Right lobe of liver (tissue), 6 donors: Measurements from ENCODE around the gene LPIN2. TPM values are rescaled to one million over a fixed set of nuclear protein-coding genes. Genes with fewer than 3 reads are reported as not detected.

Experiments
- ATAC-seq, 4 donors: fragments of 200-7000 bp; cut with Tn5 transposase; one replicate each; pipeline ENCODE4 v1.9.1; 2020; ENCODE audit warnings: mild to moderate bottlenecking in 4 of 4, moderate library complexity in 4 of 4
- DNase-seq, 3 donors: peaks; one replicate each; pipeline ENCODE4 v3.0.0-alpha.2; 2020
- H3K27ac ChIP-seq, 3 donors: fragments of 200-600 bp; one replicate each; pipeline ENCODE4 v1.8.0; 2022
- H3K27me3 ChIP-seq, 2 donors: fragments of 200-600 bp; one replicate each; pipeline ENCODE4 v1.8.0; 2022
- H3K36me3 ChIP-seq, 4 donors: fragments of 200-600 bp; sonication (generic) in 1 of 4; one replicate each; pipeline versions ENCODE4 v1.5.1 to v1.8.0; 2017 to 2022; ENCODE audit warnings: control low read depth in 1 of 4
- H3K4me1 ChIP-seq, 4 donors: fragments of 200-600 bp; sonication (generic) in 1 of 4; one replicate each; pipeline versions ENCODE4 v1.5.1 to v1.8.0; 2017 to 2022; ENCODE audit warnings: control low read depth in 1 of 4
- H3K4me3 ChIP-seq, 3 donors: fragments of 200-600 bp; one replicate each; pipeline ENCODE4 v1.8.0; 2022
- H3K9me3 ChIP-seq, 4 donors: fragments of 200-600 bp; sonication (generic) in 1 of 4; one replicate each; pipeline versions ENCODE4 v1.5.1 to v1.8.0; 2017 to 2022; ENCODE audit warnings: control low read depth in 1 of 4
- POLR2A ChIP-seq: fragments of 450-650 bp; IDR thresholded peaks from one replicate; pipeline ENCODE4 v1.6.1; 2017; ENCODE audit warnings: antibody characterized with exemption, mild to moderate bottlenecking
- WGBS: methylation state at CpG from one replicate; pipeline ENCODE4 v1.1.6; 2018; ENCODE audit warnings: low coverage, low lambda C conversion rate; ENCODE audit not compliant: insufficient coverage; ENCODE audit errors: missing lambda C conversion rate; 5-methylcytosine and 5-hydroxymethylcytosine counted together
- intact Hi-C, 2 donors: fragments of 100-400 bp; cut with DNase I; formaldehyde crosslinking; loops; one replicate each; pipeline versions ENCODE4 v1.11.2 to v1.14.1; 2022
- long read RNA-seq: library from polyadenylated mRNA; unstranded; transcript quantifications from one replicate; pipeline ENCODE4 v2.0.0, GENCODE V29; 2019
- total RNA-seq, 6 experiments: library from RNA; depleted of rRNA in 2 of 6; stranded (reverse); fragments of >200 nt in 2 of 6; fragmentation: NEBNext Ultra II Directional in 3 of 6; extraction: Animal tissue kit (Norgen Biotek cat#: 25700) in 3 of 6; gene quantifications; one replicate each; pipeline versions ENCODE4 v1.1.0 to v1.2.4, GENCODE V29; 2016 to 2023
- TF ChIP-seq, protein P1 (sequence below), 4 donors: fragments of 200-600 bp in 3 of 4; fragments of 450-650 bp in 1 of 4; IDR thresholded peaks; one replicate each; pipeline versions ENCODE4 v1.5.1 to v1.8.0; 2016 to 2022; ENCODE audit warnings: antibody characterized with exemption in 4 of 4, mild to moderate bottlenecking in 2 of 4
- donor health status: DM: no; HTN: yes; CAD: no.
- donor health status: DM: no; HTN: no; CAD: no.
- donor health status: DM: no; HTN: no; CAD: no.
- donor health status: DM: no; HTN: yes; CAD: no.
- donor health status: DM: no; HTN: yes; CAD: no.

Gene LPIN2, protein sequence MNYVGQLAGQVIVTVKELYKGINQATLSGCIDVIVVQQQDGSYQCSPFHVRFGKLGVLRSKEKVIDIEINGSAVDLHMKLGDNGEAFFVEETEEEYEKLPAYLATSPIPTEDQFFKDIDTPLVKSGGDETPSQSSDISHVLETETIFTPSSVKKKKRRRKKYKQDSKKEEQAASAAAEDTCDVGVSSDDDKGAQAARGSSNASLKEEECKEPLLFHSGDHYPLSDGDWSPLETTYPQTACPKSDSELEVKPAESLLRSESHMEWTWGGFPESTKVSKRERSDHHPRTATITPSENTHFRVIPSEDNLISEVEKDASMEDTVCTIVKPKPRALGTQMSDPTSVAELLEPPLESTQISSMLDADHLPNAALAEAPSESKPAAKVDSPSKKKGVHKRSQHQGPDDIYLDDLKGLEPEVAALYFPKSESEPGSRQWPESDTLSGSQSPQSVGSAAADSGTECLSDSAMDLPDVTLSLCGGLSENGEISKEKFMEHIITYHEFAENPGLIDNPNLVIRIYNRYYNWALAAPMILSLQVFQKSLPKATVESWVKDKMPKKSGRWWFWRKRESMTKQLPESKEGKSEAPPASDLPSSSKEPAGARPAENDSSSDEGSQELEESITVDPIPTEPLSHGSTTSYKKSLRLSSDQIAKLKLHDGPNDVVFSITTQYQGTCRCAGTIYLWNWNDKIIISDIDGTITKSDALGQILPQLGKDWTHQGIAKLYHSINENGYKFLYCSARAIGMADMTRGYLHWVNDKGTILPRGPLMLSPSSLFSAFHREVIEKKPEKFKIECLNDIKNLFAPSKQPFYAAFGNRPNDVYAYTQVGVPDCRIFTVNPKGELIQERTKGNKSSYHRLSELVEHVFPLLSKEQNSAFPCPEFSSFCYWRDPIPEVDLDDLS
- total RNA-seq, result 100 to 1,000 TPM in 5 of 6 experiments, 10 to 100 TPM in 1; 64.9 to 175 (median 150) TPM
- long read RNA-seq, partial matches to known transcripts, result 22 of 30 reads
- long read RNA-seq, other reads (novel, unspliced or antisense), result 8 of 30 reads

DNA sequence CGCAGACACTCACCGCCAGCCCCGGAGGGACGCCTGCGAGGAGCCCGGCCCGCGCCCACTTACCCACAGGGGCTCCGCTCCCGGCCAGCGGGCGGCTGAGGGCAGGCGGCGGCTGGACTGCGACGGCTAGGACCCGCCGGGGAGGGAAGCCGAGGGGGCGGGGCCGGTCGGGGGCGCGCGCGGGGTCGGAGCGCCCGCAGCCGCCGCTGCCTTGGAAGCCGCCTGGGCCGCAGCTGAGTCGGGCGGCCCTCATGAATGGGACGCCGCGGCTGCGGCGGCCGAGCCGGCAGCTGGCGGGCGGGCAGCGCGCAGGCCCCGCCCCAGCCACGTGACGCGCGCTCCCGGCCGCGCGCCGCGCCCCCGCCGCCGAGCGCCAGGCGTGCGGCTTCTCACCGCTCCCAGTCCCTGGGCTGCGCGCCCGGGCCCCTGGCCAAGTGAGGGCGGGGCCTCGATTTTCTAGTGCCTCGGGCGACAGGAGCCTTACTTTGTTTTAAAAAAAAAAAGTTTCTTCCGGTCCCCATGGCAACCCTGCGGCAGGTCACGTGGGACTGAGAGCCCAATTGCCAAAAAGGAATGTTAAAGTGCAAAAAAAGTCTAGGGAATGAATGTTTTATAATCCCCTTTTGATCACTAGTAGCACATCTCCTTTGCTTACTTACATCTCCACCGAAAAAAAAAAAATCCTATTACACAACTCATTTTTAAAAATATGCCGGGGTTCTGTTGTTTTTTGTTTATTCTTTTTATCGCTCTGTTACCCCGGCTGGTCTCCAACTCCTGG lies at the start of gene LPIN2:
Gene LPIN2, minus strand, starts transcription at position 121 of the 781 bp plus-strand sequence. CDS start 52,304 bp downstream, outside the sequence.
- no peaks in the 10 kb centered on the region for H3K9me3 ChIP-seq
- intact Hi-C loops, result no loop called here
- H3K36me3 ChIP-seq, result no peaks in the 10 kb centered on the region
- TF ChIP-seq POLR2A, result peak; percentile 94
- TF ChIP-seq, protein P1, sequence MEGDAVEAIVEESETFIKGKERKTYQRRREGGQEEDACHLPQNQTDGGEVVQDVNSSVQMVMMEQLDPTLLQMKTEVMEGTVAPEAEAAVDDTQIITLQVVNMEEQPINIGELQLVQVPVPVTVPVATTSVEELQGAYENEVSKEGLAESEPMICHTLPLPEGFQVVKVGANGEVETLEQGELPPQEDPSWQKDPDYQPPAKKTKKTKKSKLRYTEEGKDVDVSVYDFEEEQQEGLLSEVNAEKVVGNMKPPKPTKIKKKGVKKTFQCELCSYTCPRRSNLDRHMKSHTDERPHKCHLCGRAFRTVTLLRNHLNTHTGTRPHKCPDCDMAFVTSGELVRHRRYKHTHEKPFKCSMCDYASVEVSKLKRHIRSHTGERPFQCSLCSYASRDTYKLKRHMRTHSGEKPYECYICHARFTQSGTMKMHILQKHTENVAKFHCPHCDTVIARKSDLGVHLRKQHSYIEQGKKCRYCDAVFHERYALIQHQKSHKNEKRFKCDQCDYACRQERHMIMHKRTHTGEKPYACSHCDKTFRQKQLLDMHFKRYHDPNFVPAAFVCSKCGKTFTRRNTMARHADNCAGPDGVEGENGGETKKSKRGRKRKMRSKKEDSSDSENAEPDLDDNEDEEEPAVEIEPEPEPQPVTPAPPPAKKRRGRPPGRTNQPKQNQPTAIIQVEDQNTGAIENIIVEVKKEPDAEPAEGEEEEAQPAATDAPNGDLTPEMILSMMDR (IDR thresholded peaks at IDR 0.05), result no peak
- H3K27me3 ChIP-seq, result no peaks in the 10 kb centered on the region
- peak; percentile 76 to 82 (median 81) for ATAC-seq
- peaks cover 0 to 18% (median 5%) of the 10 kb centered on the region in 4 donors for H3K4me1 ChIP-seq
- under 1% methylated on average over 24 of the region's 78 CpGs for WGBS
- peak within 1 kb of the TSS; percentile 56 to 92 (median 74) for H3K4me3 ChIP-seq
- DNase-seq, result peak; percentile 98 to 100 (median 100)
- H3K27ac ChIP-seq, result peak within 1 kb of the TSS; percentile 96 to 99 (median 97)

DNA sequence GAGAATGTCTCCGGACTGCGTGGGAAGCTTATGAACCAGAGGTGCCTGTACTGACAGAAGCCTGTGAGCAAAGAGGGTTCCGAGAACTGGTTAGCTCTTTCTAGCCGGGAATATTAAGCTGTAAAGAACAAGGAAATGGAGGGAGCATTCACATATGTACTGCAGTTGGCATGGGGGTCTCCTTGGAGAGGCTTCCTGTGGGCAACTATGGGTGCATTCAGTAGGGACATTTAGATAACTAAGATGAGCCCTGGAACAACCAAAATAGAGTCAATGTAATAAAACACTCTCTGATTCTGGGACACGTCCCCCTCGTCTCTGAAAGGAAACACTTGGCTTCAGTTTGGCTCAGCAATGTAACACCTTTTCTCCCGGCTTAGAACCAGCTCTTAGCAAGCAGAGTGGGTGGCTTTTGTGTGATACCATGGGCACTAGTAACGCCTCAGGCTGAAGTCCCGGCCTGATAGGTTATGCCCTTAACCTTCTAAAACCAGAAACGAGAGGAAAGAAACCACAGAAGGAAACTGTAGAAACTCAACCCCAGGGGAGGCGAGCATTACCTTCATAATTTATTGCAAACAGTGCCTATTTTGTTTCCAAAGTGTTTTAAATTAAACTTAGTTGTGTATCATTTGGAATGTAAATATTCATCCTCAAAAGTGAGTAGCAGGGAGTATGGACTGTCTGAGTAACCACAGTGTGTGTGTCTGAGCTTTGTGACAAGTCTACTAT lies 48.8 kb upstream of the LPIN2 start:
- Histone ChIP-seq H3K36me3 (peaks cover 0 to 4% (median 0%) of the 10 kb centered on the region in 4 donors), H3K9me3 (no peaks in the 10 kb centered on the region), H3K4me3 (no peak overlapping the region), H3K27me3 (no peaks in the 10 kb centered on the region), H3K4me1 (peaks cover 0 to 22% (median 4%) of the 10 kb centered on the region in 4 donors), H3K27ac (peak overlapping the region; percentile 9 to 66 (median 56))
- DNase-seq (peak in 1 of 3 donors; percentile 18), ATAC-seq (no peak)
- 75% methylated on average over 8 of the region's 11 CpGs for WGBS
- intact Hi-C loops, result no loop called here
- TF ChIP-seq, protein P1 (IDR thresholded peaks at IDR 0.05), result no peak
- TF ChIP-seq POLR2A, result no peak

DNA sequence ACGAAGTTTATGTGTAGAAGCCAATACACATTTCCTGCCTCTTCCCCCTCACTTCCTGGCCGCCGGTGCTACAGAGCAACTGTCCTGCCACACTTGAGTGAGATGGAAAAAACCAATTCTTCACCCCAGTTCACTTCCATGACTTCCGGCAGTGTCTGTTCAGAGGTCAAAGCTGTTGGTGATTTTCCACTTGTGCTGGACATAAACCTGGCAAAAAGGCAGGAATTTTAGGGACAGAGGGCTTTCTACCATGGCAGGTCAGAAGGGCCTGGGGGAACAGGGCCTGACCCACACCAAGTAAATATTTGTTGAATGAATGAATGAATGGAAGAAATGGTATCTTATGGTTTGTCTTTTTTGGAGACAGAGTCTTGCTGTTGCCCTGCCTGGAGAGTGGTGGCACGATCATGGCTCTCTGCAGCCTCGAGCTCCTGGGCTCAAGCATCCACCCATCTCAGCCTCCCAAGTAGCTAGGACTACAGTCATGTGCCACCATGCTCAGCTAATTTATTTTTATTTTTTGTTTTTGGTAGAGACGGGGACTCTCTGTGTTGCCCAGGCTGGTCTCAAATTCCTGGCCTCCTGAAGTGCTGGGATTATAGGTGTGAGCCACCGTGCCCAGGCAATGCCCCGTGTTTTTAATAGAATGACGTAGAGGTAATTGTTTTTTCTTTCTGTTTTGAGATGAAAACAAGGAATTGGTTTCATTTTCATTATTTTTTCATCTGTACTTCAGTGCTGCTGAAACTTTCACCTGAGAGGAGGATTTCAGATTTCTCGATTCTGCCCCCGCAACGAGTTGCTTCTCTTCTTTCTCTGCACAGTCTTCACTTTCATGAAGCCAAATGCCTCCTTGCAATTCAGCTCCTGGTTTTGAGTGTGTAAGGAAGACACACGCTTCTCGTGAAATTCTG lies 48.0 kb upstream of the LPIN2 start:
- H3K36me3 ChIP-seq, result no peaks in the 10 kb centered on the region
- H3K27me3 ChIP-seq, result no peaks in the 10 kb centered on the region
- peak overlapping the region; percentile 30 to 66 (median 56) for H3K27ac ChIP-seq
- H3K4me3 ChIP-seq, result no peak overlapping the region
- TF ChIP-seq POLR2A, result no peak
- H3K9me3 ChIP-seq, result no peaks in the 10 kb centered on the region
- DNase-seq, result no peak
- intact Hi-C loops, result no loop called here
- H3K4me1 ChIP-seq, result peaks cover 0 to 22% (median 4%) of the 10 kb centered on the region in 4 donors
- 54% methylated on average over 15 of the region's 15 CpGs for WGBS
- peak; percentile 63 to 87 (median 70) for ATAC-seq

DNA sequence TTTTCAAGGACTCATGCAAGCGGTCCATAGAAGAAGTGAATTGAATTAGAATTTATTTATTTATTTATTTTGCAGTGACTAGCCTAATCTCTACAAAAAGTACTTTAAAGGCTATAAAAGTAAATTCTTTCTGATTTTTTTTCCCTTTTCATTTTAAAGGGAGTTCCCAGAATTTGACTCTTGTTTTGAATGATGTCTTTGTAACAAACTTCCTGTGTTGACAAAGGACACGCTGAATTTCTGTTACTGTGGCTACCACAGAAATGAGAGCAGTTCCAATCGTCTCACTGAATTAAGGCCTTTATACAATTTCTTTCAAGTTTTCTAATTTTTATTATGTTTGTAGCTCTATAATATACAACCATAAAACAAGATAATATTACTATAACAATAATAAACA lies 46.3 kb upstream of the LPIN2 start:
- no peaks in the 10 kb centered on the region for H3K36me3 ChIP-seq
- no peaks in the 10 kb centered on the region for H3K27me3 ChIP-seq
- no peak overlapping the region for H3K4me3 ChIP-seq
- intact Hi-C loops, result no loop called here
- H3K9me3 ChIP-seq, result no peaks in the 10 kb centered on the region
- peak in 1 of 3 donors; percentile 8 for DNase-seq
- peak overlapping the region; percentile 10 to 56 (median 30) for H3K27ac ChIP-seq
- ATAC-seq, result peak in 1 of 4 donors; percentile 19
- WGBS, result 41% methylated on average over 3 of the region's 3 CpGs
- peaks cover 0 to 22% (median 4%) of the 10 kb centered on the region in 4 donors for H3K4me1 ChIP-seq
- no peak for TF ChIP-seq POLR2A
- TF ChIP-seq, protein P1 (IDR thresholded peaks at IDR 0.05), result no peak
